Keratinocyte (primary cell): ENCODE measurements around the gene PRKD1. TPM values are rescaled to one million over a fixed set of nuclear protein-coding genes. Genes with fewer than 3 reads are reported as not detected.

ENCODE experiments used
- DNase-seq: peaks from one replicate; pipeline ENCODE4 v3.0.0-alpha.2; 2011; ENCODE audit warnings: low read depth, missing footprints, low spot score
- FAIRE-seq: peaks from 2 replicates; lab custom pipeline; 2011; peaks lifted over from hg19 to GRCh38; lab: Jason Lieb, UNC
- H2AFZ ChIP-seq: 2 replicates; pipeline ENCODE4 v1.6.0; 2012; ENCODE audit warnings: low read length, control low read depth, inconsistent platforms; ENCODE audit not compliant: control insufficient read depth
- H3K27ac ChIP-seq: 2 replicates; pipeline ENCODE4 v1.5.1; 2011; ENCODE audit warnings: low read length; ENCODE audit not compliant: control insufficient read depth, insufficient read depth
- H3K27me3 ChIP-seq: 3 replicates; pipeline ENCODE4 v1.6.0; 2011; ENCODE audit warnings: low read length; ENCODE audit not compliant: control insufficient read depth, insufficient read depth; ENCODE audit errors: extremely low read depth
- H3K36me3 ChIP-seq, 2 experiments: 2 replicates in 1 of 2; 3 replicates in 1 of 2; pipeline ENCODE4 v1.5.1; 2011; ENCODE audit warnings: low read length in 2 of 2, mild to moderate bottlenecking in 1 of 2; ENCODE audit not compliant: control insufficient read depth in 2 of 2, insufficient read depth in 2 of 2; ENCODE audit errors: extremely low read depth in 1 of 2
- H3K4me1 ChIP-seq: 3 replicates; pipeline ENCODE4 v1.5.1; 2011; ENCODE audit warnings: low read length; ENCODE audit not compliant: control insufficient read depth, insufficient read depth; ENCODE audit errors: extremely low read depth
- H3K4me2 ChIP-seq: 3 replicates; pipeline ENCODE4 v1.6.0; 2011; ENCODE audit warnings: low read depth, low read length; ENCODE audit not compliant: control insufficient read depth, insufficient read depth; ENCODE audit errors: extremely low read depth
- H3K4me3 ChIP-seq, 3 experiments: fragments of 200-600 bp in 1 of 3; sonication (generic) in 1 of 3; 2 replicates in 2 of 3; 3 replicates in 1 of 3; pipeline ENCODE4 v1.5.1; 2011 to 2016; ENCODE audit warnings: low read length in 3 of 3, mild to moderate bottlenecking in 3 of 3, control low read depth in 2 of 3, inconsistent platforms in 1 of 3, low read depth in 1 of 3, mixed read lengths in 1 of 3, mixed run types in 1 of 3, moderate library complexity in 1 of 3; ENCODE audit not compliant: control insufficient read depth in 2 of 3, insufficient read depth in 2 of 3; ENCODE audit errors: extremely low read depth in 1 of 3
- H3K79me2 ChIP-seq: 2 replicates; pipeline ENCODE4 v1.6.0; 2012; ENCODE audit warnings: low read length; ENCODE audit not compliant: control insufficient read depth, insufficient read depth
- H3K9ac ChIP-seq: 3 replicates; pipeline ENCODE4 v1.6.0; 2011; ENCODE audit warnings: low read length; ENCODE audit not compliant: control insufficient read depth, insufficient read depth; ENCODE audit errors: extremely low read depth
- H3K9me1 ChIP-seq: 3 replicates; pipeline ENCODE4 v1.6.0; 2011; ENCODE audit warnings: low read length; ENCODE audit not compliant: control insufficient read depth, insufficient read depth; ENCODE audit errors: extremely low read depth
- H3K9me3 ChIP-seq: 2 replicates; pipeline ENCODE4 v1.5.1; 2012; ENCODE audit warnings: low read depth, low read length; ENCODE audit not compliant: control insufficient read depth
- H4K20me1 ChIP-seq: 3 replicates; pipeline ENCODE4 v1.6.0; 2011; ENCODE audit warnings: low read length; ENCODE audit not compliant: control insufficient read depth, insufficient read depth; ENCODE audit errors: extremely low read depth
- EZH2 ChIP-seq: IDR thresholded peaks from one replicate; pipeline ENCODE4 v1.6.1; 2012; ENCODE audit warnings: inconsistent platforms, mild to moderate bottlenecking, low read length, moderate library complexity
- dilution Hi-C: fragments of 300-500 bp; cut with MboI; formaldehyde crosslinking; loops from one replicate; pipeline ENCODE4 v1.7.0; 2020; ENCODE audit warnings: low sequenced_read_pairs; ENCODE audit not compliant: extremely low pct_ligation_motif_present
- polyA plus RNA-seq, 5 experiments: library from polyadenylated mRNA; depleted of rRNA in 3 of 5; stranded (reverse) in 3 of 5; stranded (forward) in 1 of 5; unstranded in 1 of 5; fragments of >200 nt; gene quantifications; 1 replicate in 1 of 5; 2 replicates in 3 of 5; 3 replicates in 1 of 5; pipeline versions ENCODE4 v1.2.1 to v1.2.3, GENCODE V29; 2011 to 2012; ENCODE audit warnings: missing spikeins in 2 of 5, low read depth in 1 of 5, low replicate concordance in 1 of 5
- TF ChIP-seq, protein P1 (sequence below), 3 experiments: IDR thresholded peaks in 1 of 3; conservative IDR thresholded peaks in 1 of 3; optimal IDR thresholded peaks in 1 of 3; 2 replicates in 2 of 3; 3 replicates in 1 of 3; pipeline versions ENCODE3 to v1.5.1; 2011; ENCODE audit warnings: low read length in 3 of 3, mild to moderate bottlenecking in 3 of 3, moderate library complexity in 2 of 3, control low read depth in 1 of 3, inconsistent platforms in 1 of 3; ENCODE audit not compliant: insufficient read depth in 2 of 3; ENCODE audit errors: extremely low read depth in 1 of 3

Gene PRKD1
- polyA plus RNA-seq, 1 donor (not counting 4 experiments of a cell fraction or from before 2014, with no cell fraction given), result 0.49 TPM

DNA sequence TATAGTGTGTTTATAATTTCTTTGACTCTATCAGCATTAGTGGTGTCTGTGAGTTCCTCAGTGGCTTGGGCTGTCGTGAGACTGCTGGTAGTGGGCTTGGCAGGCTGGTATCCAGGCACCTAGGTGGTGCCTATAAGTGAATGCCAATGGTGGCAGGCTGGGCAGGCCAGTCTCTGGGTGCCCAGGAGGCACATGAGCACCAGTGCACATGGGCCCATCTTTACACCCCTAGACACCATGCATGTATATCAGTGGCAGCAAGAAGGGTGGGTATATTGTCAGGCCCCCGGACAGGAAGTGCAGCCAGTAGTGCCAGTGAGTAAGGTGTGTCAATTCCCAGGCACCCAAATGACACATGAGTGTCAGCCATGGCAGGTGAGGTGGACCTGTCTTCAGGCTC lies 138.2 kb downstream of the PRKD1 start:
- no peaks in the 10 kb centered on the region for H3K79me2 ChIP-seq
- TF ChIP-seq EZH2, result no peak
- TF ChIP-seq, protein P1, sequence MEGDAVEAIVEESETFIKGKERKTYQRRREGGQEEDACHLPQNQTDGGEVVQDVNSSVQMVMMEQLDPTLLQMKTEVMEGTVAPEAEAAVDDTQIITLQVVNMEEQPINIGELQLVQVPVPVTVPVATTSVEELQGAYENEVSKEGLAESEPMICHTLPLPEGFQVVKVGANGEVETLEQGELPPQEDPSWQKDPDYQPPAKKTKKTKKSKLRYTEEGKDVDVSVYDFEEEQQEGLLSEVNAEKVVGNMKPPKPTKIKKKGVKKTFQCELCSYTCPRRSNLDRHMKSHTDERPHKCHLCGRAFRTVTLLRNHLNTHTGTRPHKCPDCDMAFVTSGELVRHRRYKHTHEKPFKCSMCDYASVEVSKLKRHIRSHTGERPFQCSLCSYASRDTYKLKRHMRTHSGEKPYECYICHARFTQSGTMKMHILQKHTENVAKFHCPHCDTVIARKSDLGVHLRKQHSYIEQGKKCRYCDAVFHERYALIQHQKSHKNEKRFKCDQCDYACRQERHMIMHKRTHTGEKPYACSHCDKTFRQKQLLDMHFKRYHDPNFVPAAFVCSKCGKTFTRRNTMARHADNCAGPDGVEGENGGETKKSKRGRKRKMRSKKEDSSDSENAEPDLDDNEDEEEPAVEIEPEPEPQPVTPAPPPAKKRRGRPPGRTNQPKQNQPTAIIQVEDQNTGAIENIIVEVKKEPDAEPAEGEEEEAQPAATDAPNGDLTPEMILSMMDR (optimal IDR thresholded peaks at IDR 0.05 in 1 of 3, IDR thresholded peaks at IDR 0.05 in 1 of 3, conservative IDR thresholded peaks at IDR 0.05 in 1 of 3; ENCODE audit: extremely low read depth in 1 of 3, insufficient read depth in 2 of 3, low read length in 3 of 3), result no peak
- FAIRE-seq, result no peak
- H2AFZ ChIP-seq, result no peak overlapping the region
- dilution Hi-C loops, result no loop called here
- no peaks in the 10 kb centered on the region for H3K4me1 ChIP-seq
- peaks cover 2% of the 10 kb centered on the region for H3K9me3 ChIP-seq
- H3K36me3 ChIP-seq, result no peaks in the 10 kb centered on the region
- no peaks in the 10 kb centered on the region for H4K20me1 ChIP-seq
- no peak overlapping the region for H3K9ac ChIP-seq
- no peak overlapping the region for H3K4me3 ChIP-seq
- no peak overlapping the region for H3K27ac ChIP-seq
- DNase-seq, result no peak
- H3K4me2 ChIP-seq, result no peak overlapping the region
- no peaks in the 10 kb centered on the region for H3K9me1 ChIP-seq
- no peaks in the 10 kb centered on the region for H3K27me3 ChIP-seq

DNA sequence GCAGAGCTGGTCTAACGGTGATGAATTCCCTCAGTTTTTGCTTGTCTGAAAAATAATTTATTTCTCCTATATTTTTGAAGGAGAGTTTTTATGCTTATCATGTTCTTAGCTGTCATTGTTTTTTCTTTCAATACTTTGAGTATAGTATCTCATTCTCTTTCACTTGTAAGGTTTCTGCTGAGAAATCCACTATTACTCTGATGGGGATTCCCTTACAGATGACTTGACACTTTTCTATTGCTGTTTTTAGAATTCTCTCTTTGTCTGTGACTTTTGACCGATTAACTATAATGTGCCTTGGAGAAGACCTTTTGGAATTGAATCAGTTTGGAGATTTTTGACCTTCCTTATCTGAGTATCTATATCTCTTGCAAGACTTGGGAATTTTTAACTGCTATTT lies 139.6 kb downstream of the PRKD1 start:
- Histone ChIP-seq H3K27me3 (no peaks in the 10 kb centered on the region), H3K36me3 (no peaks in the 10 kb centered on the region), H3K79me2 (no peaks in the 10 kb centered on the region), H3K9ac (no peak overlapping the region), H3K4me3 (no peak overlapping the region), H3K9me3 (peaks cover 2% of the 10 kb centered on the region), H3K4me1 (no peaks in the 10 kb centered on the region), H2AFZ (no peak overlapping the region), H3K27ac (no peak overlapping the region), H4K20me1 (no peaks in the 10 kb centered on the region), H3K9me1 (no peaks in the 10 kb centered on the region), H3K4me2 (no peak overlapping the region)
- DNase-seq (no peak), FAIRE-seq (no peak)
- no peak for TF ChIP-seq EZH2
- TF ChIP-seq, protein P1 (optimal IDR thresholded peaks at IDR 0.05 in 1 of 3, IDR thresholded peaks at IDR 0.05 in 1 of 3, conservative IDR thresholded peaks at IDR 0.05 in 1 of 3; ENCODE audit: extremely low read depth in 1 of 3, insufficient read depth in 2 of 3, low read length in 3 of 3), result no peak
- dilution Hi-C loops, result no loop called here
